ENCODE data around the gene CCR7. TPM values are rescaled to one million over a fixed set of nuclear protein-coding genes. Genes with fewer than 3 reads are reported as not detected.

CCR7 gene
- polyA plus RNA-seq, 2 of the 4 experiments (the other 2 are of a cell fraction): 0.84 to 1.4 TPM

GRCh38 chr17:40550608-40551007 is 14.7 kb downstream of the CCR7 start (continued):
- TF ChIP-seq BCL3 (IDR thresholded peaks at IDR 0.05) (no peak), NPAS2 (CRISPR knock-in tag; IDR thresholded peaks at IDR 0.05; ENCODE audit: borderline replicate concordance) (no peak), MAZ (IDR thresholded peaks at IDR 0.05; ENCODE audit: borderline replicate concordance, low read depth, low read length) (no peak), E2F6 (IDR thresholded peaks at IDR 0.05; ENCODE audit: borderline replicate concordance, low read depth) (no peak), CEBPB (IDR thresholded peaks at IDR 0.05) (no peak), CTCF (IDR thresholded peaks at IDR 0.05) (no peak), NFE2L2 (conservative IDR thresholded peaks at IDR 0.05; ENCODE audit: low read length) (no peak), HEYL (CRISPR knock-in tag; IDR thresholded peaks at IDR 0.05) (no peak), RFX5 (IDR thresholded peaks at IDR 0.05) (no peak), EHF (CRISPR knock-in tag; IDR thresholded peaks at IDR 0.05) (0 out of 2 replicates have a peak, but pooled peaks have one; percentile 32), MYC (IDR thresholded peaks at IDR 0.05; ENCODE audit: borderline replicate concordance, low read length) (no peak), PHF8 (IDR thresholded peaks at IDR 0.05; ENCODE audit: borderline replicate concordance, low read depth) (no peak), ESRRA (IDR thresholded peaks at IDR 0.05; ENCODE audit: borderline replicate concordance, low read length) (no peak), ZSCAN20 (CRISPR knock-in tag; IDR thresholded peaks at IDR 0.05) (peak; percentile 73), ELK1 (IDR thresholded peaks at IDR 0.05; ENCODE audit: low read depth, low read length) (no peak), ZC3H11A (IDR thresholded peaks at IDR 0.05) (no peak), HDAC2 (IDR thresholded peaks at IDR 0.05) (no peak), SREBF2 (IDR thresholded peaks at IDR 0.05) (no peak), ZNF302 (CRISPR knock-in tag; IDR thresholded peaks at IDR 0.05) (no peak), HOXB13 (CRISPR knock-in tag; IDR thresholded peaks at IDR 0.05; ENCODE audit: low read depth) (peak; percentile 80; the same call in 1 of the 2 replicates), BHLHE40 (IDR thresholded peaks at IDR 0.05; ENCODE audit: low read depth, low read length) (no peak)

GRCh38 chr17:40548982-40549685 is 16.1 kb downstream of the CCR7 start:
- Histone ChIP-seq H3K9me3 (no peaks in the 10 kb centered on the region), H3K4me2 (peak overlapping the region; percentile 79), H3K4me3 (no peak overlapping the region), H3K4me1 (peaks cover 83% of the 10 kb centered on the region), H3K27ac (peak overlapping the region; percentile 95 to 99)
- CTCF ChIA-PET: interaction anchor here (0.6 to 36.6 kb wide), 17 partner anchors 5 to 1114 kb away, joined by 3 to 1144 read pairs (median 5); partner anchors contain the start of genes CCR7 and TOP2A
- POLR2A ChIA-PET: interaction anchor here (0.6 to 5.3 kb wide), 20 partner anchors 10 to 1140 kb away, joined by 3 to 51 read pairs (median 4); partner anchors contain the start of gene EIF1
- ATAC-seq: peak; percentile 42 to 69
- peak; percentile 93 for FAIRE-seq
- peak; percentile 82 to 99 for DNase-seq (ENCODE audit: low read depth in 1 of 2, low spot score in 1 of 2)
- 4% methylated on average over 9 of the region's 9 CpGs for WGBS (ENCODE audit: missing lambda C conversion rate)
- TF ChIP-seq ZFP36 (IDR thresholded peaks at IDR 0.05; ENCODE audit: borderline replicate concordance, partially characterized antibody): no peak
- TF ChIP-seq E2F6 (IDR thresholded peaks at IDR 0.05; ENCODE audit: borderline replicate concordance, low read depth): no peak; the same call in 1 of the 2 replicates
- TF ChIP-seq MAX (IDR thresholded peaks at IDR 0.05): peak; percentile 97
- no peak for TF ChIP-seq CTCF (IDR thresholded peaks at IDR 0.05)
- peak; percentile 63 for TF ChIP-seq ESRRA (IDR thresholded peaks at IDR 0.05; ENCODE audit: borderline replicate concordance, low read length)
- TF ChIP-seq CBX8 (IDR thresholded peaks at IDR 0.05): no peak
- no peak for TF ChIP-seq ZC3H11A (IDR thresholded peaks at IDR 0.05)
- peak; percentile 98 to 100 for TF ChIP-seq CEBPB (IDR thresholded peaks at IDR 0.05)
- TF ChIP-seq HES2 (IDR thresholded peaks at IDR 0.05): peak; percentile 83
- no peak for TF ChIP-seq KDM1A (IDR thresholded peaks at IDR 0.05; ENCODE audit: low read depth)
- peak; percentile 67; the same call in 1 of the 2 replicates for TF ChIP-seq TFCP2L1 (CRISPR knock-in tag; IDR thresholded peaks at IDR 0.05)
- TF ChIP-seq USF2 (IDR thresholded peaks at IDR 0.05): no peak; the same call in 1 of the 2 replicates
